ENCODE data around the gene NINJ1.

Gene NINJ1, protein sequence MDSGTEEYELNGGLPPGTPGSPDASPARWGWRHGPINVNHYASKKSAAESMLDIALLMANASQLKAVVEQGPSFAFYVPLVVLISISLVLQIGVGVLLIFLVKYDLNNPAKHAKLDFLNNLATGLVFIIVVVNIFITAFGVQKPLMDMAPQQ

DNA sequence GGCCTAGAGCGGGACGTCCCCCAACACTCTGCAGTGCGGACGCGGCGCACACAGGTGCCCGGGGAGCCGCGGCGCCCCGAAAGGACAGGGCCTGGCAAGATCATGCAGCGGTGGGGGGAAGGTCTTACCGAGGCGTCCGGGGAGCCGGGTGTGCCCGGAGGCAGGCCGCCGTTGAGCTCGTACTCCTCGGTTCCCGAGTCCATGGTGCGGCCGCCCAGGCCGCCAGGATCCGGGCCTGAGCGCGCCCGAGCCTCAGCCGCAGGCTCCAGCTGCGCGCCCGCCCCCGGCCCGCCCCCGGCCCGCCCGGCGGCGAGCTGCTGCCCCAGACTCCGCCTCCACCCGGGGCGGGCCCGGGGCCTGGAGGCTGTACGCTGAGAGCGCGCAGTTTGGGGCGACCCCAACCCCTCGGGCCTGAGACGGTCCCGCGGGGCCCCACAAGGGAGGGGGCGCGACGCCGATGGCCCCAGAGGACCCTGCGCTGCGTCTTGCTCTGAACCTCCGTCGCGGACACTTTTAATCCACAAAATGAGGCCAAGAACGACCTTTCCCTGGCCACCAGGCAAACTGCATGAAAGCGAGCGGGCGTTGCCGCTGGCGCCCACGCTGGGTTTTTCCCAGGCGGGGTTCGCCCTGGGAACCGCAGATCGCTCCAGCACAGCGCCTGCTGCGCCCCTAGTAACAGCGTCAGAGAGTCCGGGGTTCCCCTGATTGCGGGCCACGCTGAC is at the start of gene NINJ1:
TSS of gene NINJ1 (minus strand) at position 237 of the 725 bp plus-strand sequence. CDS start at position 203, 34 bp downstream.
- peak; percentile 98 for DNase-seq

DNA sequence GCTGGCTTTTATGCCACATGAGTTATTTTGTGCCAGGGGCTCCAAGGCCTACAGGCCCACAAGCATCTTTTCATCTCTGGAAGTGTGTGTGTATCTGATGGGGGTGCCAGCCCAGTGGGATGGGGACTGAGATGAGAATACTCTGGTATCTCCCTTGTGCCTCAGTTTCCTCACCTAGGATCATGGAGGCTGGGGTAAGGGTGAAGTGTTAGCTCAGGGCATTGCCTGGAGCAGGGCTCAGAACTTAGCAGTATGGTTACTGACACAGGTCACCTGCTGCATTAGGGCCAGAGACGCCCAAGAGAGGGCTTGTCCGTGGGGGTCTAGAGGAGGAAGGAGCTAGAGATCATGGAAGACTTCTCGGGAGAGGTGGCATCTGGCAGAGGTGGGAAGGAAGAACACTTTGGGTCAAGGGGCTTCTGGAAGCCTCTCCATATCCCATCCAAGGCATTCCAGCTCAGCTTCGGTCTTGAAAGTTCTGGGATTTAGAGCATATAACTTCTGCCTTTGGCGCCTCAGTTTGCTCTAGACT is 49.1 kb upstream of the NINJ1 start:
- DNase-seq, result no peak

DNA sequence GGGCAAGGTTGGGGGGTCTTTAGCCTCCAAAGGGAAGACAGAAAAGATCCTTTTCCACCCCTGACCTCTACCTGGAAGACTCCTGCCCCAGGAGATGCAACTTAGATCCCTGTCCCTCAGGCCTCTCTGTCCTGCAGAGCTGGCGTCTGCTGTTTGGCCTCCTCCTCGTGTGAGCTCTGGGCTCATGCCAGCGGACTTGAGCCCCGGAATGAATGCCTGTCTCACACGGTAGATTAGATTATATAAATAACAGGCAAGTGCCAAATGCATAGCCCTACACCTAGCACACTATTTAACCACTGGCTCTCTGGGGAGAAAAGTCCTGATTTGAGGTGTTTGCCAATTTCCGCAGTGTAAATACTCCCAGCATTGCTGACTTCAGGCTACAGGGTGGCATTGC is 48.5 kb upstream of the NINJ1 start:
- no peak for DNase-seq

DNA sequence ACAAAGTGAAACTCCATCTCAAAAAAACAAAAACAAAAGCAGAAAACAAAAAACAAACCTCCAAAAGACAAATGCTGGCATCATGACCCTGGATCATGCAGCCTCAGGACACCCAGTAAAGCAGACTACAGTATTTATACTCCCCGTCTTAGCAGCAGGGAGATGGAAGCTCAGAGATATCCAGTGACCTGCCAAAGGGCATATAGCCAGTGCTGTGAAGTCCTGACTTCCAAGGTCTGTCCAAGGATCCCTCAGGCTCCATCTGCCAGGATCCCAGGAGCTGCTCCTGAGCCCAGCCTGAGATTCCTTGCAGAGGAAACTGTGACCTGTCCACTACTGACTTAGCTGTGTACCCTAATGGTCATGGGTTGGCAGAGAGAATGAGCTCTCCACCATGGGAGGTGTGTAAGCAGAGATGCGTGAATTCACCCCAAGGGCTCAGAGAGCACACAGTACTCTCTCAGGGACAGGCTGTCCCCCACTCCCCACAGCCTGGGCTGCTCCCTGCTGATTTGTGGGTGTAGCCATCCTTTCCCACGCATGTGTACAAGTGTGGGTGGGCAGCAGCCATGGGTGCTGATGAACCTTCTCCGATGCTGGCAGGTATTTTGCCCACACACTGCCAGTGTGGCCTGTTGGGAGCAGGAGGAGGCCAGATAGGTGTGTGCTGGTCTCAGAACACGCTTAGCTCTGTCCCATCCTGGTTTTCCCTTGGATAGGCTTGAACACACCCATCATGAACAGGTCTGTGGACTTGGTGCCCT is 47.8 kb upstream of the NINJ1 start:
- no peak for DNase-seq

DNA sequence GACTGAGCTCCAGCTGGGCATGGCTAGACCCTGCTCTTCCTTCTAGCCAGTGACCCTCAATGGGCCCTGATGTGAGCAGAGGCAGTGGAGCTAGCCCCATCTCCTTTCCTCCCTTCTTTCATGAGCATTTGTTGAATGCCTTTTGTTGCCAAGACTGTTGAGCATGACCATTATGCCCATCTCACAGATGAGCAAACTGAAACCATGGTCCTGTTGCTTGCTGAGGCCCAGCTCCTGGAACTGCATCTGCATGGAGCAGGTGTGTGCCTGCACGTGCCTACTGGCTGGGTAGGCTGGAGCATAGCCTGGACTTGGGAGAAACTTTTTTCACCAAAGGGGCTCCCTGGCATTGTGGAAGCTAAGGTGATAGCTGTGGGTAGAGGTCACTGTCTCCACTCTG is 46.9 kb upstream of the NINJ1 start:
- DNase-seq, result no peak

DNA sequence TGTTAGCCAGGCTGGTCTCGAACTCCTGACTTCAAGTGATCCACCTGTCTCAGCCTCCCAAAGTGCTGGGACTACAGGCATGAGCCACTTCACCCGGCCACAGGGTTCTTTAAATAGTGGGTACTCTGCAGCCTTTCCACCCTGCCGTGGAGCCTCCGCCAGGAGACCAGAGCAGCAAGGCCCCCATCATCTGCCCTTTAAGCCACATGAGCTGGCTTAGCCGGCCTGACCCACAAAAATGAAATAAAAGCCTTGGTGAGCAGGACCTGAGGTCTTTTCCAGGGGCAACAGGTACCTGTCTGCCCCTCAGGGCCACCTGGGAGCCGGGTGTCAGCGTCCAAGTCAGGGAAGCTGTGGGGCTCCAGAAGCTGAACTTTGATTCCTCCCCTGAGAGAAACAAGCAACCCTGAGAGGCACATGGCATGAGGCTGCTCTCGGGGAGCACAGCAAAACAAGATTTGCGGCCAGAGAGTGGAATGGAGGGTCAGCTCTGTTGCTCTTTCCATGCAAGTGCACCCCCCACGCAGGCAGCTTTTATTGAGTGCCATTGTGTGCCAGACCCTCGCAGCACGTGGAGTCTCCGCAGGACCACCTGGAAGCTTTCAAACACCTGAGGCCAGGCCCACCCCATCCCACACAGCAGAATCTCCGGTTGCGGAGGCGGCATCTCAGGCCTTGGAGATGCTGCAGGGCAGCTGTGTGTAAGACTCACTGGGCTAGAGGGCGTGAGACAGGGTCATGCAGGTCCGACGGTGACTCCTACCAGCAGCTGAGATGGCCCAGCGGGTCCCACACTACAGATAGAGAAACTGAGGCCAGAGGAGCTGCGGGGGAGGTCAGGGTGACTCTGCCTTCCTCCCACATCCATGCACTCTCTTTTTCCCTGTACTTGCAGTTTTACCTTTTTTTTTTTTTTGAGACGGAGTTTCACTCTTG is 45.1 kb upstream of the NINJ1 start:
- DNase-seq, result no peak

DNA sequence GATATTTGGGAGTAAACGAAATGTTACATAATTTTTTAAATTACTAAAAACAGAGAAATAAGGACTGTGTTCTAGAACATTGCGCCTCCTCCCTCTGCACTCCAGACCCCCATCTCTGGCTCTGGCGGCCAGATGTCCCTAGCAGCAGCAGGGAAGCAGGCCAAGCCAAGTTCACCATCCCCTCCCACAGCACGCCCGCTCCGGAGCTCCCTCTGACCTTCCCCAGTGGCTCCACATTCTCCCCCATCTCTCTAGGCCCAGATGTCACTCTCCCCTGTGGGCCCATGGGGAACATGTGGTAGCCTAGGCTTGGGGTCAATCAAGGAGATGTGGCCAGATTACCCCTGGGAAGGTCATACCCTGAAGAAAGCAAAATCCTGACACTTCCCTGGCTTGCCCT is 43.6 kb upstream of the NINJ1 start:
- DNase-seq, result no peak

DNA sequence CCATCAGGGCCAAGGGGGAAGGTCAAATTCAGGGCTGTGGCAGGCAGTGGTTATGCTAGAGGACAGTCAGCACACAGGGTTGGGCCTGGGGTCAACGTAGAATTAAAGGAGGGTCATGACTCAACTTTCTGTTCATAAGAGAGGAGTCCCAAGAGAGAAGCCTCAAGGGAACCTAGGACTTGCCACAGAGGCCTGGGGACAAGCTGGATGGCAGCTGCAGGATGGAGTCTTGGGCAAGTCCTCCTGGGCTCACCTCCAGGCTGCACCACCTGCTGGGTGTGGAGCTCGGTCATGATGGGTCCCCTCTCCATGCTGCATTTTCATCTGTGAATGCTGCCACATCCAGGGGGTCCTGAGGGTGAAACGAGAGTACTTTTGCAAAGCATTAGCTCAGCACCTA is 40.9 kb upstream of the NINJ1 start:
- no peak for DNase-seq

DNA sequence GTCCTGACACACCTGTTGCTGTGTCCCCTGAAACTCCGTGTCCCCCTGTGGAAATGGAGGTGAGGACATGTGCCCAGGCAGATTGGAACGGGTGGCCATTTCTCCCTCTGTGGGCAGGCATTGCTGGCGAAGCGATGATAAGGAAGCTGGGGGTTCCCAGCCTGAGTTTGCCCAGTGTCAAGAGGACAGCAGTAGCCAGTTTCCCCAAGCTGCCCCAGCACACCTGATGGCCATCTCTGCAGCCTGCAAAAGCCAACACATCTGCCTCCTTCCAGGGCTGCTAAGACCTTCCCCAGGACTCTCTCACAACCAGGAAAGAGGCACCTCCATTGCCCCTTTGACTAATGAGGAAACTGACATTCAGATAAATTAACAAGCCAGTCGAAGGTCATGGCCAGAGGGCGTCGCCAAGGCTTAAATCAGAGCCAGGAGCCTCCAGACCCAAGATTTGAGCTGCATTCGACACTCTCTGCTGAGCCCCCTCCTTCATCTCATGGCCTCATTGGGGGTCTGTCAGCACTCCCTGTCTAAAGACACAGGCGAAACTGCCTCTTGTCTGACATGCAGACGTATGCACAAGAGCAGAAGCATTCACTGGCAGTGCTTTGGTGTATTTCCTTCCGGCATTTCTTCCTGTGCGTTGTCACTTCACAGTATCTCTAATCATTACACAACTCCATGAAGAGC is 39.5 kb upstream of the NINJ1 start:
- DNase-seq, result no peak

DNA sequence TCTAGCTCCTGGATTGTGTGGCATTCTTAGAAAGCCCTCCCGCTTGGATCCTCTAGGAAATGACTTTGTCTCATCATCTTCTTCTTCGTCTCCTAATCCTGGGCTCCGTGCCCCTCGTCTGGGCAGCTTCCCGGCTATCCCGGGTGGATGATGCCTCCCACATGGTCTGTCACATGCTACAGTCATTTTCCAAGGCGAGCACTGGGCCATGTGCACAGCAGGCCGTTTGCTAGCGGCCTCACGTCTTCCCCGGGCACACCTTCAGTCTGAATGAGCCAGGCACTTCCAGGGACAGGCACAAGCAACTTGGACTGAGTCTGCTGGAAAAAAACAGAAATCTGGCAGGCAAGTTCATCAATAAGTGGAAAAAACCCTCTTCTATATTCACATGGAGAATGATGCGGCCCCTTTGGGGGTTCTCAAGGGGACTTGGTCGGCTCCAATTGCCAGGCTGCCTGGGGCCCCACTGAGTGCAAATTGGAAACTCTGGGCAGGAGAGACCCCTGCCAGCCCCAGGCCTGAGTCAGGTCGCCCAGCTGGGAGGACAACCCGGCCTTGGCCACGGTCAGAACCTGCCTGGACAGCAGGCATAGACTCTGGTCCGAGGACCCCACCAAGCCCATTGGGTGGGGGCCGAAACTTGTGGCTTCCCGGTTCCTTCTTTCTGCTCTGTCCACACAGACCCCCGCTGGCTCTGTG is 38.8 kb upstream of the NINJ1 start:
- no peak for DNase-seq

DNA sequence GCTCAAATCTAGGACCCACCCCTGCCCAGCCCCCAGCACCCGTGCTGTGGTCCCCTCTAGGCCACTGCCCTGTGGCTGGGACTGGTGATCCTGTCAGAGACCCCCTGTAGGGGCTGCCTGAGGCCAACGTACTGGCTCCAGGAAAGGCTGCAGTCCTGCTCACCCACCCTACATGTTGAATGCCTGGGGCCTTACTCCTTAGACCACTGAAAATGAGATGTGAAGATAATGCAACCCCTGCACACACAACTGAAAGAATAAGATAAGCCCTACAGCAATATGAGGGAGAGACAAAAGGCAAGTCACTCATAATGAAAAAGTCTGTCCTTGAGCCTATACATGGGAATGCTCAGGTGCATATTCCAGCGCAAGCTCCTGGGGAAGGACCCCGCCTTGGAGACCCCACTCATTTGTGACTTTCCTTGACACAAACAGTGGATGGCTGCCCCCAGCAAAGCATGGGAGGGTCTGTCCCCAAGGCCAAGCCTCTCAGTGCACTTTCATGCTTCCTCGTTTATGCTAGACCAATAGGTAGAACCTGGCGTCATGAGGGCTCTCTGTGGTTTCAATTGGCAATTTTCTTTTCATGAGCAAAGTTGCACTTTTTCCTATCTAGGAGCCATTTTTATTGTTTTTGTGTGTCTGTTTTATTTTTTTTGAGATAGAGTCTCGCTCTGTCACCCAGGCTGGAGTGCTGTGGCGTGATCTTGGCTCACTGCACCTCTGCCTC is 37.4 kb upstream of the NINJ1 start:
- DNase-seq, result no peak

DNA sequence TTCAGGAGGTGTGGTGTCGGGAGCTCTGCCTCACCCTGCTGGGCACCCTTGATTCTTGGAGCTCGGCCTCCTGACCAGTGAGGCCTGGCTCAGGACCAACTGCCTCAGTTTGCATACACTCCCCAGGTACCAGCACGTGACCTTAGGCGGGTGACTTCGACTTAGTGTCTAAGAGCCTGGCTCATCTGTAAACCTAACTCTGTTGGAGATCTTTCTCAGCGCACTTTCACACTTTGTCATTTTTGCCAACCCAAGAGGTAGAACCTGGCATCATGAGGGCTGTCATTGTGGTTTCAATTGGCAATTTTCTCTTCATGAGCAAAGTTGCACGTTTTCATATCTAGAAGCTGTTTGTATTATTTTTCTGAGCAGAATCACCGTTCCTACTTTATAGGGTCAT is 36.5 kb upstream of the NINJ1 start:
- no peak for DNase-seq

DNA sequence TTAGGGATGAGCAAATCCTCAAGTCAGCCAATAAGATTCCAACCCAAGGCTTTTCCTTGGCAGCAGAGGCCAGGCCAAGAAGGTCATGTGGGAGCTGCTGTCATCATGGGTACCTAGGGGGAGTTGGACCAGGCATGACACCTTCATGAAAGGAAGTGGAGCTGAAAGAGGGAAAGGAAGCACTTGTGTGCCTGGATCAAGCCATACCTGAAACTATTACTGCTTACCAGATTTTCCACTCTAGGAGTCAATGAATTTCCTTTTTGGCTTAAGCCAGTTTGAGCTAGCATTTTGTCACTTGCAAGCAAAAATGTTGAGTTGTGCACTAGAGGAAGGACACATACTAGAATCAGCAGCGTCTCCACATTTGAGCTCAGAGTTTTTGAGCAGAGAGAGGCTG is 35.4 kb upstream of the NINJ1 start:
- no peak for DNase-seq

DNA sequence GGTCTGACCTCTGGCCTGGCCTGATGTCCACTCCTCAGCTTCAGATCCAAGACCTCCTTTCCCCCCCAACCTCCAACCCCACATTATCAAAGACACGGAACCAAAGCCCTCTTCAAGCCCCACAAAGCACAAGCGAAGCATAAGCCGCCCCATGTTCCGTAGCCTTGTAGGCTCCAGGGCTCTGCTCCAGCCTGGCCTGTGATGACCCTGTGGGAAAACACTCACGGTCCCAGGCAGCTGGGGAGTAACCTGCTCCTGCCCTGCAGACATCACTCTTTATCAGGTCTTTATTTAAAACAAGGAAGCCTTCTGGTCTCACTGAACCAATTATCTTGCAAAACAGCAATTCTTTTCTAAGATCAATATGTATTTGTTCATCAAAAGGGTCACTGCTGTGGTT is 34.5 kb upstream of the NINJ1 start:
- no peak for DNase-seq

DNA sequence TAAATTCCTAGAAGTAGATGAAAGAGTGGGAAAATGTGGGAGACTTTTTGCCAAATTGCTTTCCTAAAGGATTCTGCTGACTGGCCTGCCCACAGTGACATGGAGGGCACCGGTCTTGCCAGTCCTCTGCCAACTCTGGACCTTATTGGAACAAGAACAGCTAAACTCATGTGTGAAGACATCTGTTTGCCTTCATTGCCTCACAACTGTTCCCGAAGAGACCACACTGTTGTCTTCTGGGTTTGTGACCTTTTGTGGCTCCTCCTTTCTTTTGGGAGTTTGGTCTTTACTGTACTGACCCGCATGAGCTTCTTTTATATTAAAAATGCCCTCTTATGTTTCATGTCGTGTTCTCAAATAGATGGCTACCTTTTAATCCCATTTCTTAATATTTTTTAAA is 33.8 kb upstream of the NINJ1 start:
- DNase-seq, result no peak

DNA sequence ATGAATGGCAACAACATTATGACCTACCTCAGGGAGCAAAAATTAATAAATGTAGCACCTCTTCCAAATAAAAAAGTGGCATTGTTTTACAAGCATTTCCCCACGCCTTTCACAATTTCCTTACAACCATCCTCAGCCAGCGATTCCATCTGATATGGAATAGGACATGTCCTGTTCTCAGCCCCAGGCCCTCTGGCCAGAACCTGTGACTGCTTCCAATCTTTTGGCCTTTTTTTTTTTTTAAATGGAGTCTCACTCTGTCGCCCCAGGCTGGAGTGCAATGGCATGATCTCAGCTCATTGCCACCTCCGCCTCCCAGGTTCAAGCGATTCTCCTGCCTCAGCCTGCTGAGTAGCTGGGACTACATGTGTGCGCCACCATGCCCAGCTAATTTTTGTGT is 33.1 kb upstream of the NINJ1 start:
- no peak for DNase-seq

DNA sequence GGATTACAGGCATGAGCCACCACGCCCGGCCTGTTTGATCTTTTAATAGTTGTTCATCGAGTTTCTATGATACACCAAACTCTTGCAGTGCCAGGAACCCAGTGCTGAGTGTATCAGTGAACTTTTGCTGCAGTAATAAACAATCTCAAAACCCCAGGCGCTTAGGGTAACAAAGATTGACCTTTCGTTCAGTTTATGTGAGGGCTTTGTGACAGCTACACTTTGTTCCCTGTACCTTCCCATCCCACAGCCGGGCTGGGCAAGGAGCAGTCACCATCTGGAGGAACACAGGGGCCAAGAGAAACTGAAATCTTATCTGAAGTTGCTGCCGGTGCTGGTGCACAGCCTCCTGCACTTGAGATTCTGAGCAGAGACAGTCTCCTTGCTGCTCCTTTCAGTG is 32.6 kb upstream of the NINJ1 start:
- DNase-seq, result no peak

DNA sequence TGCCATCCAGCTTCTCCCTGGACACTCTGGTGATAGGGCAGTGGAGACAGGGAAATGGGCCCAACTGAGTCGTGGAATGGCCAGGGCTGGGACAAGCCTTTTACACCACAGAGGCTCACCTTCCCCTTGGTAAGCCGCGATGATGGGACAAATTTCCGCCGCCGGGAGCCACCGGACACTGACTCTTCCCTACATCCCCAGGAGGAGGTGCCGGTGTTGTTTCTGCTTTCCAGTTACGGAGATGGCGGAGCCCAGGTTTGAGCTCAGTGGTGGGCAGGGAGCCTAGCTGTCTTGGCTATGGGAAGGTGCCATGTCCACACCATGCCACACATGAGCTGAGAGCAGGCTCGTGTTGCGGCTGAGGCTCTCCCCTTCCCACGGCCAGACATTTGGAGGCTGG is 30.0 kb upstream of the NINJ1 start:
- no peak for DNase-seq

DNA sequence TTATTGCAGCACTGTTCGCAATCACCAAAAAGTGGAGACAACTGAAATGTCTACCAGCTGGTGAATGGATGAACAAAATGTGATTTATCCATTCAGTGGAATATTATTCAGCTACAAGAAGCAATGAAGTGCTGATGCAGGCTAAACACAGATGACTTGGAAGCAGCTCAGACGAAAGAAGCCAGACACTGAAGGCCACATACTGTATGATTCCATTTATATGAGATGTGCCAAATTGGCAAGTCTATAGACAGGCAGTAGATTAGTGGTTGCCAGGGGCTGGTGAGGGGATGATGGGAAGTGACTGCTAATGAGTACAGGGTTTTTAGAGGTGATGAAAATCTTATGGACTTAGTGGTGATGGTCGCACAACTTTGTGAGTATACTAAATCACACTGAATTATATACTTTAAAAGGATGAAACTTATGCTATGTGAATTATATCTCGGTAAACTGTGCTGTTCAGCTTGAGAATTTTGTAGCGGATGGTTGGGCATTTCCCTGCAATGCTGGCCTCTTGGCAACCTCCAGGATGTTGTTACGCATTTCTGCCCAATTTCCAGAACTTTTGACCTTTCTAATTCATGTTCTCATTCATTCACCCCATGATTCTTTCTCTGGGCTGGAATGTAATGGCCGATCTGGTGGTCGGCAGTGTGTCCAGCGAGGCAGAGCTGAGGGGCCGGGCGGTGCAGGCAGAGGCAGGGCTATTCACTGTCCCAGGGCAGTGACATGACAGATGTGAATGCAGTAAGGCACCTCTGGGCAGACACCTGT is 27.9 kb upstream of the NINJ1 start:
- no peak for DNase-seq
